Measurements from ENCODE around the gene H3-3A.

H3-3A gene

GRCh38 chr1:226111883-226112261, 49.4 kb downstream of the H3-3A start:
- ATAC-seq: no peak

GRCh38 chr1:226112626-226113025, 50.1 kb downstream of the H3-3A start:
- no peak for ATAC-seq

- ATAC-seq: no peak
Observed at GRCh38 chr1:226116673-226117072, 54.2 kb downstream of the H3-3A start.

GRCh38 chr1:226117330-226117729, 54.8 kb downstream of the H3-3A start:
- ATAC-seq: no peak

GRCh38 chr1:226118357-226118756, 55.8 kb downstream of the H3-3A start:
- ATAC-seq: no peak

- no peak for ATAC-seq
Observed at GRCh38 chr1:226119169-226119568, 56.7 kb downstream of the H3-3A start.

- ATAC-seq: no peak
Observed at GRCh38 chr1:226120398-226120797, 57.9 kb downstream of the H3-3A start.

- no peak for ATAC-seq
Observed at GRCh38 chr1:226121049-226121586, 58.6 kb downstream of the H3-3A start.

Measured in activated CD4-positive, CD25-positive, alpha-beta regulatory T cell treated with anti-CD3 and anti-CD28 coated beads, Interleukin-2, amount 50 U/mL, for 24 hours (primary cell).